HEK293 (cell line): ENCODE data around the gene GP1BB.
A peak's percentile ranks its signal among the peaks of the same experiment; 100 is the strongest.

Experiments used
- HOXA7 ChIP-seq: sonication (generic); formaldehyde crosslinking; IDR thresholded peaks from 2 replicates; pipeline ENCODE4 v1.8.1; 2022; ENCODE audit warnings: missing genetic modification reagents, borderline replicate concordance
- HOXC10 ChIP-seq: sonication (generic); formaldehyde crosslinking; IDR thresholded peaks from 2 replicates; pipeline ENCODE4 v1.8.1; 2023; ENCODE audit warnings: mild to moderate bottlenecking, missing genetic modification reagents
- KLF17 ChIP-seq: fragments of 450-650 bp; formaldehyde crosslinking; IDR thresholded peaks from 2 replicates; pipeline ENCODE4 v1.5.1; 2016; ENCODE audit warnings: missing biosample characterization, missing genetic modification characterization
- OVOL3 ChIP-seq: fragments of 450-650 bp; formaldehyde crosslinking; IDR thresholded peaks from 2 replicates; pipeline ENCODE4 v1.5.1; 2016; ENCODE audit warnings: missing biosample characterization, missing genetic modification characterization
- SALL2 ChIP-seq: fragments of 450-650 bp; formaldehyde crosslinking; IDR thresholded peaks from 2 replicates; pipeline ENCODE4 v1.5.0; 2017; ENCODE audit warnings: missing biosample characterization, mild to moderate bottlenecking, missing genetic modification characterization, borderline replicate concordance
- SCRT2 ChIP-seq: fragments of 450-650 bp; formaldehyde crosslinking; IDR thresholded peaks from 2 replicates; pipeline ENCODE4 v1.5.1; 2016; ENCODE audit warnings: missing biosample characterization, missing genetic modification characterization
- YY1 ChIP-seq: fragments of 450-650 bp; formaldehyde crosslinking; IDR thresholded peaks from 2 replicates; pipeline ENCODE4 v1.5.1; 2018; ENCODE audit warnings: missing biosample characterization, missing genetic modification characterization
- YY2 ChIP-seq: fragments of 450-650 bp; formaldehyde crosslinking; IDR thresholded peaks from 2 replicates; pipeline ENCODE4 v1.5.1; 2016; ENCODE audit warnings: missing biosample characterization, missing genetic modification characterization
- ZBTB17 ChIP-seq: fragments of 450-650 bp; formaldehyde crosslinking; IDR thresholded peaks from 2 replicates; pipeline ENCODE4 v1.5.1; 2016; ENCODE audit warnings: missing biosample characterization, missing genetic modification characterization
- ZBTB21 ChIP-seq: fragments of 450-650 bp; formaldehyde crosslinking; IDR thresholded peaks from 2 replicates; pipeline ENCODE4 v1.5.1; 2017; ENCODE audit warnings: missing biosample characterization, missing genetic modification characterization
- ZBTB7A ChIP-seq: fragments of 450-650 bp; formaldehyde crosslinking; IDR thresholded peaks from 2 replicates; pipeline ENCODE4 v1.5.1; 2016; ENCODE audit warnings: low read depth, missing biosample characterization, missing genetic modification characterization
- ZNF157 ChIP-seq: fragments of 450-650 bp; formaldehyde crosslinking; IDR thresholded peaks from 2 replicates; pipeline ENCODE4 v1.5.1; 2016; ENCODE audit warnings: missing biosample characterization, missing genetic modification characterization
- ZNF239 ChIP-seq: fragments of 450-650 bp; formaldehyde crosslinking; IDR thresholded peaks from 2 replicates; pipeline ENCODE4 v1.5.1; 2016; ENCODE audit warnings: missing biosample characterization, missing genetic modification characterization
- ZNF248 ChIP-seq: fragments of 450-650 bp; formaldehyde crosslinking; IDR thresholded peaks from 2 replicates; pipeline ENCODE4 v1.5.1; 2017; ENCODE audit warnings: missing biosample characterization, missing genetic modification characterization
- ZNF274 ChIP-seq, 2 experiments: fragments of 200-500 bp in 1 of 2; fragments of 450-650 bp in 1 of 2; sonication (Bioruptor generic) in 1 of 2; formaldehyde crosslinking in 1 of 2; IDR thresholded peaks; 2 replicates each; pipeline versions ENCODE4 v1.5.1 to v1.6.1; 2014 to 2016; ENCODE audit warnings: borderline replicate concordance in 1 of 2, inconsistent platforms in 1 of 2, low read length in 1 of 2, missing biosample characterization in 1 of 2, missing genetic modification characterization in 1 of 2
- ZNF518A ChIP-seq: fragments of 450-650 bp; formaldehyde crosslinking; conservative IDR thresholded peaks from 2 replicates; pipeline ENCODE4 v1.5.1; 2016; ENCODE audit warnings: low read depth, missing biosample characterization, missing genetic modification characterization
- ZNF639 ChIP-seq: fragments of 450-650 bp; formaldehyde crosslinking; IDR thresholded peaks from 2 replicates; pipeline ENCODE4 v1.5.1; 2016; ENCODE audit warnings: missing biosample characterization, missing genetic modification characterization
- ZNF701 ChIP-seq: fragments of 450-650 bp; formaldehyde crosslinking; IDR thresholded peaks from 2 replicates; pipeline ENCODE4 v1.5.1; 2016; ENCODE audit warnings: missing biosample characterization, missing genetic modification characterization
- ZNF776 ChIP-seq: fragments of 450-650 bp; formaldehyde crosslinking; IDR thresholded peaks from 2 replicates; pipeline ENCODE4 v1.5.0; 2017; ENCODE audit warnings: missing biosample characterization, missing genetic modification characterization, borderline replicate concordance
- ZNF830 ChIP-seq: fragments of 450-650 bp; IDR thresholded peaks from 2 replicates; pipeline ENCODE4 v1.5.0; 2018; ENCODE audit warnings: missing biosample characterization, missing genetic modification characterization, low read depth, mild to moderate bottlenecking, moderate library complexity
- TF ChIP-seq, protein P1 (sequence below): fragments of 450-650 bp; formaldehyde crosslinking; IDR thresholded peaks from 2 replicates; pipeline ENCODE4 v1.5.1; 2017; ENCODE audit warnings: missing biosample characterization, mild to moderate bottlenecking, missing genetic modification characterization, moderate library complexity
- TF ChIP-seq, protein P2 (sequence below): fragments of 450-650 bp; formaldehyde crosslinking; IDR thresholded peaks from 2 replicates; pipeline ENCODE4 v1.5.1; 2016; ENCODE audit warnings: missing biosample characterization, missing genetic modification characterization
- TF ChIP-seq, protein P3 (sequence below): fragments of 450-650 bp; formaldehyde crosslinking; IDR thresholded peaks from 2 replicates; pipeline ENCODE4; 2016; ENCODE audit warnings: missing biosample characterization, missing genetic modification characterization

The GP1BB gene

DNA sequence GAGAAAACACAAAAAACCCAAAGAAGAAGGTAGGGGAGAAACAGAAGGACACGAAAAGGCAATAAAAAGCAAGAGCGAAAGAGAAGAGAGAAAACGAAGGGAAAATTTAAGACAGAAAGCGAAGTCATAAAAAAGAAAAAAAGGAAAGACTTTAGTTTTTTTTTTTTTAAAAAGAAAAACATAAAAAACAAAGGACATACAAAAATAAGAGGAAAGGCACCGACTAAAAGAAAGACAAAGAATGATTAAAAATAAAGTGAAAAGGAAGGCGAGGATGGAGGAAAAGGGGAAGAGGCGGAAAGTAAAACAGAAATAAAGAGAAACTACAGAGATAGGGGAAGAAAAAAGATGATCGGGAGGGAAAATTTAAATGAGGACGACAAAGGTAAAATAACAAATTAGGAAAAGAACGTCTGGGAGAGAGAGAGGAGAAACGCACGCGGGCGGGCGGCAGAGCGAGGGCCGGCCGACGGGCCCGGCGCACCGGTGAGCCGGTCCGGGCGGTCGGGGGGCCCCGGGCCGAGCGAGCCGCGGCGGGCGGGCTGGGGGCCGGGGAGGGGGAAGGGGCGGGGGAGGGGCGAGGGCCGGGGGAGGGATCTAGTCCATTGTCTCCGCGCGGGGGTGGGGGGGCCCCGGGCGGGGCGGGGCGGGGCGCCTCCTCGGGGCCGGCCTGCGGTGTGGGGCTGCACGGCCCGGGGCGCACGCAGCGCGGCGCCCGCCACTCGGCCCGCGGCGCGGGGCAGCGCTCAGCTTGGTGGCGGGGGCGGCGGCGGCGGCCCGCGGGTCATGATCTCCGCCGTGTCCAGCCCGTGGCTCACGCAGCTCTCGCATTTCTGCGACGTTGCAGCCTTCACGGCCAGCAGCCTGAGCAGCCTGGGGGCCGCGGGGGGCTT lies 37.0 kb downstream of the GP1BB start, which contains the start of gene TBX1 (continued):
- TF ChIP-seq KLF17 (tag by site-specific recombination) (no peak), HOXC10 (CRISPR knock-in tag) (no peak), OVOL3 (tag by site-specific recombination) (no peak), YY1 (no peak), SALL2 (tag by site-specific recombination) (no peak), ZBTB17 (0 out of 2 replicates have a peak, but pooled peaks have one; percentile 20), YY2 (tag by site-specific recombination) (no peak), ZNF701 (no peak), ZNF248 (no peak), ZNF639 (peak; percentile 67; the same call in 1 of the 2 replicates), ZNF157 (tag by site-specific recombination) (no peak), SCRT2 (tag by site-specific recombination) (no peak), ZNF776 (no peak), ZBTB21 (tag by site-specific recombination) (no peak; the same call in 1 of the 2 replicates), ZBTB7A (no peak), ZNF518A (tag by site-specific recombination) (0 out of 2 replicates have a peak, but pooled peaks have one; percentile 32), HOXA7 (CRISPR knock-in tag) (no peak), ZNF830 (tag by site-specific recombination) (no peak), ZNF274 (IDR thresholded peaks at IDR 0.05; ENCODE audit: low read length) (no peak), ZNF274 (tag by site-specific recombination; IDR thresholded peaks at IDR 0.05; ENCODE audit: borderline replicate concordance) (no peak), ZNF239 (tag by site-specific recombination) (no peak)
- TF ChIP-seq, protein P1, sequence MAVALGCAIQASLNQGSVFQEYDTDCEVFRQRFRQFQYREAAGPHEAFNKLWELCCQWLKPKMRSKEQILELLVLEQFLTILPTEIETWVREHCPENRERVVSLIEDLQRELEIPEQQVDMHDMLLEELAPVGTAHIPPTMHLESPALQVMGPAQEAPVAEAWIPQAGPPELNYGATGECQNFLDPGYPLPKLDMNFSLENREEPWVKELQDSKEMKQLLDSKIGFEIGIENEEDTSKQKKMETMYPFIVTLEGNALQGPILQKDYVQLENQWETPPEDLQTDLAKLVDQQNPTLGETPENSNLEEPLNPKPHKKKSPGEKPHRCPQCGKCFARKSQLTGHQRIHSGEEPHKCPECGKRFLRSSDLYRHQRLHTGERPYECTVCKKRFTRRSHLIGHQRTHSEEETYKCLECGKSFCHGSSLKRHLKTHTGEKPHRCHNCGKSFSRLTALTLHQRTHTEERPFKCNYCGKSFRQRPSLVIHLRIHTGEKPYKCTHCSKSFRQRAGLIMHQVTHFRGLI: no peak
- TF ChIP-seq, protein P2, sequence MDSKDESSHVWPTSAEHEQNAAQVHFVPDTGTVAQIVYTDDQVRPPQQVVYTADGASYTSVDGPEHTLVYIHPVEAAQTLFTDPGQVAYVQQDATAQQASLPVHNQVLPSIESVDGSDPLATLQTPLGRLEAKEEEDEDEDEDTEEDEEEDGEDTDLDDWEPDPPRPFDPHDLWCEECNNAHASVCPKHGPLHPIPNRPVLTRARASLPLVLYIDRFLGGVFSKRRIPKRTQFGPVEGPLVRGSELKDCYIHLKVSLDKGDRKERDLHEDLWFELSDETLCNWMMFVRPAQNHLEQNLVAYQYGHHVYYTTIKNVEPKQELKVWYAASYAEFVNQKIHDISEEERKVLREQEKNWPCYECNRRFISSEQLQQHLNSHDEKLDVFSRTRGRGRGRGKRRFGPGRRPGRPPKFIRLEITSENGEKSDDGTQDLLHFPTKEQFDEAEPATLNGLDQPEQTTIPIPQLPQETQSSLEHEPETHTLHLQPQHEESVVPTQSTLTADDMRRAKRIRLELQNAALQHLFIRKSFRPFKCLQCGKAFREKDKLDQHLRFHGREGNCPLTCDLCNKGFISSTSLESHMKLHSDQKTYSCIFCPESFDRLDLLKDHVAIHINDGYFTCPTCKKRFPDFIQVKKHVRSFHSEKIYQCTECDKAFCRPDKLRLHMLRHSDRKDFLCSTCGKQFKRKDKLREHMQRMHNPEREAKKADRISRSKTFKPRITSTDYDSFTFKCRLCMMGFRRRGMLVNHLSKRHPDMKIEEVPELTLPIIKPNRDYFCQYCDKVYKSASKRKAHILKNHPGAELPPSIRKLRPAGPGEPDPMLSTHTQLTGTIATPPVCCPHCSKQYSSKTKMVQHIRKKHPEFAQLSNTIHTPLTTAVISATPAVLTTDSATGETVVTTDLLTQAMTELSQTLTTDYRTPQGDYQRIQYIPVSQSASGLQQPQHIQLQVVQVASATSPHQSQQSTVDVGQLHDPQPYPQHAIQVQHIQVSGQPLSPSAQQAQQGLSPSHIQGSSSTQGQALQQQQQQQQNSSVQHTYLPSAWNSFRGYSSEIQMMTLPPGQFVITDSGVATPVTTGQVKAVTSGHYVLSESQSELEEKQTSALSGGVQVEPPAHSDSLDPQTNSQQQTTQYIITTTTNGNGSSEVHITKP (tag by site-specific recombination): peak; percentile 53; the same call in 1 of the 2 replicates
- TF ChIP-seq, protein P3, sequence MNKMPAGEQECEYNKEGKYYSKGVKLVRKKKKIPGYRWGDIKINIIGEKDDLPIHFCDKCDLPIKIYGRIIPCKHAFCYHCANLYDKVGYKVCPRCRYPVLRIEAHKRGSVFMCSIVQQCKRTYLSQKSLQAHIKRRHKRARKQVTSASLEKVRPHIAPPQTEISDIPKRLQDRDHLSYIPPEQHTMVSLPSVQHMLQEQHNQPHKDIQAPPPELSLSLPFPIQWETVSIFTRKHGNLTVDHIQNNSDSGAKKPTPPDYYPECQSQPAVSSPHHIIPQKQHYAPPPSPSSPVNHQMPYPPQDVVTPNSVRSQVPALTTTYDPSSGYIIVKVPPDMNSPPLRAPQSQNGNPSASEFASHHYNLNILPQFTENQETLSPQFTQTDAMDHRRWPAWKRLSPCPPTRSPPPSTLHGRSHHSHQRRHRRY (tag by site-specific recombination): no peak
